K562 (cell line): ENCODE measurements around the gene TMEM117. TPM values are rescaled to one million over a fixed set of nuclear protein-coding genes. Genes with fewer than 3 reads are reported as not detected.

Experiments used
- C11orf30 ChIP-seq: fragments of 450-650 bp; IDR thresholded peaks from 2 replicates; pipeline ENCODE4 v1.6.1; 2016; ENCODE audit warnings: low read depth, mild to moderate bottlenecking
- RBM14 ChIP-seq: fragments of 200-400 bp; formaldehyde crosslinking; IDR thresholded peaks from 2 replicates; pipeline ENCODE4 v1.6.1; 2018; ENCODE audit warnings: low read depth, mild to moderate bottlenecking, low read length, moderate library complexity, borderline replicate concordance; ENCODE audit not compliant: insufficient read depth
- polyA plus RNA-seq, 8 experiments: library from polyadenylated mRNA; depleted of rRNA in 4 of 8; stranded (reverse) in 5 of 8; unstranded in 3 of 8; fragments of >200 nt; fragmentation: Nextera tagmentation in 2 of 8; fragmentation: Illumina TruSeq in 1 of 8; extraction: Ambion mirVana in 2 of 8; extraction: Trizol in 1 of 8; gene quantifications; 2 replicates each; pipeline versions ENCODE4 v1.2.1 to v1.2.3, GENCODE V29; 2011 to 2014; ENCODE audit warnings: inconsistent platforms in 1 of 8, missing spikeins in 1 of 8
- total RNA-seq, 7 experiments: library from RNA; depleted of rRNA in 6 of 7; stranded (reverse); fragments of >200 nt in 6 of 7; fragmentation: Illumina TruSeq in 2 of 7; extraction: Trizol in 2 of 7; gene quantifications; 2 replicates each; pipeline versions ENCODE4 v1.2.1 to v1.2.3, GENCODE V29; 2011 to 2021; ENCODE audit warnings: low replicate concordance in 1 of 7
- TF ChIP-seq, protein P1 (sequence below): fragments of 450-650 bp; IDR thresholded peaks from 2 replicates; pipeline ENCODE4 v1.6.1; 2016; ENCODE audit warnings: mild to moderate bottlenecking, moderate library complexity

TMEM117 gene
- total and polyA plus RNA-seq, 9 of the 15 experiments (the other 6 are each of a cell fraction or from before 2014, with no cell fraction given), result 0.31 to 2.8 (median 1.0) TPM

- TF ChIP-seq, protein P1, sequence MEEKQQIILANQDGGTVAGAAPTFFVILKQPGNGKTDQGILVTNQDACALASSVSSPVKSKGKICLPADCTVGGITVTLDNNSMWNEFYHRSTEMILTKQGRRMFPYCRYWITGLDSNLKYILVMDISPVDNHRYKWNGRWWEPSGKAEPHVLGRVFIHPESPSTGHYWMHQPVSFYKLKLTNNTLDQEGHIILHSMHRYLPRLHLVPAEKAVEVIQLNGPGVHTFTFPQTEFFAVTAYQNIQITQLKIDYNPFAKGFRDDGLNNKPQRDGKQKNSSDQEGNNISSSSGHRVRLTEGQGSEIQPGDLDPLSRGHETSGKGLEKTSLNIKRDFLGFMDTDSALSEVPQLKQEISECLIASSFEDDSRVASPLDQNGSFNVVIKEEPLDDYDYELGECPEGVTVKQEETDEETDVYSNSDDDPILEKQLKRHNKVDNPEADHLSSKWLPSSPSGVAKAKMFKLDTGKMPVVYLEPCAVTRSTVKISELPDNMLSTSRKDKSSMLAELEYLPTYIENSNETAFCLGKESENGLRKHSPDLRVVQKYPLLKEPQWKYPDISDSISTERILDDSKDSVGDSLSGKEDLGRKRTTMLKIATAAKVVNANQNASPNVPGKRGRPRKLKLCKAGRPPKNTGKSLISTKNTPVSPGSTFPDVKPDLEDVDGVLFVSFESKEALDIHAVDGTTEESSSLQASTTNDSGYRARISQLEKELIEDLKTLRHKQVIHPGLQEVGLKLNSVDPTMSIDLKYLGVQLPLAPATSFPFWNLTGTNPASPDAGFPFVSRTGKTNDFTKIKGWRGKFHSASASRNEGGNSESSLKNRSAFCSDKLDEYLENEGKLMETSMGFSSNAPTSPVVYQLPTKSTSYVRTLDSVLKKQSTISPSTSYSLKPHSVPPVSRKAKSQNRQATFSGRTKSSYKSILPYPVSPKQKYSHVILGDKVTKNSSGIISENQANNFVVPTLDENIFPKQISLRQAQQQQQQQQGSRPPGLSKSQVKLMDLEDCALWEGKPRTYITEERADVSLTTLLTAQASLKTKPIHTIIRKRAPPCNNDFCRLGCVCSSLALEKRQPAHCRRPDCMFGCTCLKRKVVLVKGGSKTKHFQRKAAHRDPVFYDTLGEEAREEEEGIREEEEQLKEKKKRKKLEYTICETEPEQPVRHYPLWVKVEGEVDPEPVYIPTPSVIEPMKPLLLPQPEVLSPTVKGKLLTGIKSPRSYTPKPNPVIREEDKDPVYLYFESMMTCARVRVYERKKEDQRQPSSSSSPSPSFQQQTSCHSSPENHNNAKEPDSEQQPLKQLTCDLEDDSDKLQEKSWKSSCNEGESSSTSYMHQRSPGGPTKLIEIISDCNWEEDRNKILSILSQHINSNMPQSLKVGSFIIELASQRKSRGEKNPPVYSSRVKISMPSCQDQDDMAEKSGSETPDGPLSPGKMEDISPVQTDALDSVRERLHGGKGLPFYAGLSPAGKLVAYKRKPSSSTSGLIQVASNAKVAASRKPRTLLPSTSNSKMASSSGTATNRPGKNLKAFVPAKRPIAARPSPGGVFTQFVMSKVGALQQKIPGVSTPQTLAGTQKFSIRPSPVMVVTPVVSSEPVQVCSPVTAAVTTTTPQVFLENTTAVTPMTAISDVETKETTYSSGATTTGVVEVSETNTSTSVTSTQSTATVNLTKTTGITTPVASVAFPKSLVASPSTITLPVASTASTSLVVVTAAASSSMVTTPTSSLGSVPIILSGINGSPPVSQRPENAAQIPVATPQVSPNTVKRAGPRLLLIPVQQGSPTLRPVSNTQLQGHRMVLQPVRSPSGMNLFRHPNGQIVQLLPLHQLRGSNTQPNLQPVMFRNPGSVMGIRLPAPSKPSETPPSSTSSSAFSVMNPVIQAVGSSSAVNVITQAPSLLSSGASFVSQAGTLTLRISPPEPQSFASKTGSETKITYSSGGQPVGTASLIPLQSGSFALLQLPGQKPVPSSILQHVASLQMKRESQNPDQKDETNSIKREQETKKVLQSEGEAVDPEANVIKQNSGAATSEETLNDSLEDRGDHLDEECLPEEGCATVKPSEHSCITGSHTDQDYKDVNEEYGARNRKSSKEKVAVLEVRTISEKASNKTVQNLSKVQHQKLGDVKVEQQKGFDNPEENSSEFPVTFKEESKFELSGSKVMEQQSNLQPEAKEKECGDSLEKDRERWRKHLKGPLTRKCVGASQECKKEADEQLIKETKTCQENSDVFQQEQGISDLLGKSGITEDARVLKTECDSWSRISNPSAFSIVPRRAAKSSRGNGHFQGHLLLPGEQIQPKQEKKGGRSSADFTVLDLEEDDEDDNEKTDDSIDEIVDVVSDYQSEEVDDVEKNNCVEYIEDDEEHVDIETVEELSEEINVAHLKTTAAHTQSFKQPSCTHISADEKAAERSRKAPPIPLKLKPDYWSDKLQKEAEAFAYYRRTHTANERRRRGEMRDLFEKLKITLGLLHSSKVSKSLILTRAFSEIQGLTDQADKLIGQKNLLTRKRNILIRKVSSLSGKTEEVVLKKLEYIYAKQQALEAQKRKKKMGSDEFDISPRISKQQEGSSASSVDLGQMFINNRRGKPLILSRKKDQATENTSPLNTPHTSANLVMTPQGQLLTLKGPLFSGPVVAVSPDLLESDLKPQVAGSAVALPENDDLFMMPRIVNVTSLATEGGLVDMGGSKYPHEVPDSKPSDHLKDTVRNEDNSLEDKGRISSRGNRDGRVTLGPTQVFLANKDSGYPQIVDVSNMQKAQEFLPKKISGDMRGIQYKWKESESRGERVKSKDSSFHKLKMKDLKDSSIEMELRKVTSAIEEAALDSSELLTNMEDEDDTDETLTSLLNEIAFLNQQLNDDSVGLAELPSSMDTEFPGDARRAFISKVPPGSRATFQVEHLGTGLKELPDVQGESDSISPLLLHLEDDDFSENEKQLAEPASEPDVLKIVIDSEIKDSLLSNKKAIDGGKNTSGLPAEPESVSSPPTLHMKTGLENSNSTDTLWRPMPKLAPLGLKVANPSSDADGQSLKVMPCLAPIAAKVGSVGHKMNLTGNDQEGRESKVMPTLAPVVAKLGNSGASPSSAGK, result no peak
- TF ChIP-seq C11orf30 (no peak), RBM14 (no peak)
These were observed 499.1 kb downstream of the TMEM117 start (continued) for GRCh38 chr12:44335030-44335429.
